GM19455 (cell line): ENCODE results near the gene SPACDR.
A peak's percentile ranks its signal among the peaks of the same experiment; 100 is the strongest.

Source experiments
- ATAC-seq: cut with Tn5 transposase; IDR thresholded peaks from one replicate; pipeline ENCODE4 v1.9.1; 2021; ENCODE audit not compliant: unreplicated experiment

The SPACDR gene

GRCh38 chr7:100485471-100485876, 21.4 kb upstream of the SPACDR start:
- no peak for ATAC-seq

- ATAC-seq, result no peak
Measured at GRCh38 chr7:100484673-100485045, 20.6 kb upstream of the SPACDR start.

- peak; percentile 9 for ATAC-seq
Measured at GRCh38 chr7:100483722-100484672, 19.9 kb upstream of the SPACDR start, which contains the start of gene NYAP1. Gene NYAP1 (plus strand): TSS chr7:100483927. CDS start chr7:100485312, 1,385 bp downstream.

- peak; percentile 59 for ATAC-seq
Measured at GRCh38 chr7:100483090-100483721, 19.1 kb upstream of the SPACDR start.

- ATAC-seq, result no peak
Measured at GRCh38 chr7:100482728-100483089, 18.6 kb upstream of the SPACDR start.

- no peak for ATAC-seq
Measured at GRCh38 chr7:100481466-100481865, 17.4 kb upstream of the SPACDR start.

- ATAC-seq, result peak; percentile 51
Measured at GRCh38 chr7:100478958-100479660, 15.0 kb upstream of the SPACDR start, which contains the start of gene TSC22D4. Gene TSC22D4 (minus strand): TSS chr7:100479214. CDS start chr7:100478038, 1,176 bp downstream.

GRCh38 chr7:100477871-100478267, 13.8 kb upstream of the SPACDR start:
- ATAC-seq, result no peak

GRCh38 chr7:100476903-100477870, 13.1 kb upstream of the SPACDR start:
- no peak for ATAC-seq

GRCh38 chr7:100476101-100476780, 12.2 kb upstream of the SPACDR start:
- no peak for ATAC-seq

- ATAC-seq, result no peak
Measured at GRCh38 chr7:100475549-100475948, 11.5 kb upstream of the SPACDR start.

- no peak for ATAC-seq
Measured at GRCh38 chr7:100472854-100473499, 8.9 kb upstream of the SPACDR start.

- no peak for ATAC-seq
Measured at GRCh38 chr7:100472121-100472851, 8.2 kb upstream of the SPACDR start.

GRCh38 chr7:100471021-100471420, 7.0 kb upstream of the SPACDR start:
- no peak for ATAC-seq

GRCh38 chr7:100469227-100470044, 5.4 kb upstream of the SPACDR start:
- no peak for ATAC-seq

- no peak for ATAC-seq
Measured at GRCh38 chr7:100467638-100468373, 3.7 kb upstream of the SPACDR start.
